CD4-positive, CD25-positive, alpha-beta regulatory T cell (primary cell): ENCODE data around the gene HINT1. TPM values are rescaled to one million over a fixed set of nuclear protein-coding genes. Genes with fewer than 3 reads are reported as not detected.

Experiments used
- ATAC-seq, 2 donors: fragments of 150-1000 bp; cut with Tn5 transposase; one replicate each; pipeline ENCODE4 v1.10.0; 2021; ENCODE audit warnings: low read depth in 2 of 2, moderate number of reproducible peaks in 2 of 2, moderate library complexity in 1 of 2
- DNase-seq, 3 donors: peaks; one replicate each; pipeline versions ENCODE4 v3.0.0 to v3.0.0-alpha.2; 2012 to 2022; ENCODE audit warnings: mixed read lengths in 1 of 3
- H3K27ac ChIP-seq: one replicate; pipeline ENCODE4 v1.7.0; 2013; ENCODE audit warnings: mild to moderate bottlenecking, low read length; ENCODE audit not compliant: insufficient read depth, poor library complexity, severe bottlenecking
- H3K27me3 ChIP-seq: one replicate; pipeline ENCODE4 v1.7.0; 2013; ENCODE audit warnings: low read length; ENCODE audit not compliant: control insufficient read depth, insufficient read depth
- H3K36me3 ChIP-seq: one replicate; pipeline ENCODE4 v1.7.0; 2013; ENCODE audit warnings: mild to moderate bottlenecking, low read length, moderate library complexity; ENCODE audit not compliant: control insufficient read depth, insufficient read depth
- H3K4me1 ChIP-seq: 2 replicates; pipeline ENCODE4 v1.7.0; 2013; ENCODE audit warnings: mild to moderate bottlenecking, low read length; ENCODE audit not compliant: insufficient read depth, control insufficient read depth, poor library complexity, severe bottlenecking
- H3K4me3 ChIP-seq: one replicate; pipeline ENCODE4 v1.7.0; 2013; ENCODE audit warnings: low read depth, mild to moderate bottlenecking, low read length, moderate library complexity
- H3K9me3 ChIP-seq, 2 experiments: 1 replicate in 1 of 2; 2 replicates in 1 of 2; pipeline ENCODE4 v1.7.0; 2013; ENCODE audit warnings: low read length in 2 of 2, mild to moderate bottlenecking in 1 of 2, moderate library complexity in 1 of 2; ENCODE audit not compliant: control insufficient read depth in 2 of 2
- H3K27ac Mint-ChIP-seq, 3 donors: one replicate each; pipeline ENCODE4 v1.8.0; 2020 to 2022; ENCODE audit warnings: mild to moderate bottlenecking in 3 of 3, mixed read lengths in 3 of 3, moderate library complexity in 2 of 3
- H3K27me3 Mint-ChIP-seq: one replicate; pipeline ENCODE4 v1.8.0; 2022; ENCODE audit warnings: mild to moderate bottlenecking, mixed read lengths
- H3K36me3 Mint-ChIP-seq: one replicate; pipeline ENCODE4 v1.8.0; 2020; ENCODE audit warnings: mixed read lengths
- H3K4me1 Mint-ChIP-seq, 4 donors: one replicate each; pipeline ENCODE4 v1.8.0; 2020 to 2022; ENCODE audit warnings: mixed read lengths in 4 of 4, mild to moderate bottlenecking in 1 of 4
- H3K4me3 Mint-ChIP-seq, 4 donors: one replicate each; pipeline ENCODE4 v1.8.0; 2020 to 2022; ENCODE audit warnings: mild to moderate bottlenecking in 4 of 4, mixed read lengths in 4 of 4, moderate library complexity in 3 of 4
- H3K9me3 Mint-ChIP-seq, 7 donors: one replicate each; pipeline ENCODE4 v1.8.0; 2020 to 2022; ENCODE audit warnings: mixed read lengths in 7 of 7, mild to moderate bottlenecking in 3 of 7, moderate library complexity in 2 of 7
- polyA plus RNA-seq, 4 donors: library from polyadenylated mRNA; unstranded; fragments of 300-500 nt; fragmentation: Illumina TruSeq; gene quantifications; one replicate each; pipeline ENCODE4 v1.2.3, GENCODE V29; 2021
- total RNA-seq: library from RNA; stranded (reverse); gene quantifications from one replicate; pipeline ENCODE4 v1.2.3, GENCODE V29; 2022

The HINT1 gene
- total and polyA plus RNA-seq, 5 donors from 2014 or later, result 222 to 440 (median 392) TPM

DNA sequence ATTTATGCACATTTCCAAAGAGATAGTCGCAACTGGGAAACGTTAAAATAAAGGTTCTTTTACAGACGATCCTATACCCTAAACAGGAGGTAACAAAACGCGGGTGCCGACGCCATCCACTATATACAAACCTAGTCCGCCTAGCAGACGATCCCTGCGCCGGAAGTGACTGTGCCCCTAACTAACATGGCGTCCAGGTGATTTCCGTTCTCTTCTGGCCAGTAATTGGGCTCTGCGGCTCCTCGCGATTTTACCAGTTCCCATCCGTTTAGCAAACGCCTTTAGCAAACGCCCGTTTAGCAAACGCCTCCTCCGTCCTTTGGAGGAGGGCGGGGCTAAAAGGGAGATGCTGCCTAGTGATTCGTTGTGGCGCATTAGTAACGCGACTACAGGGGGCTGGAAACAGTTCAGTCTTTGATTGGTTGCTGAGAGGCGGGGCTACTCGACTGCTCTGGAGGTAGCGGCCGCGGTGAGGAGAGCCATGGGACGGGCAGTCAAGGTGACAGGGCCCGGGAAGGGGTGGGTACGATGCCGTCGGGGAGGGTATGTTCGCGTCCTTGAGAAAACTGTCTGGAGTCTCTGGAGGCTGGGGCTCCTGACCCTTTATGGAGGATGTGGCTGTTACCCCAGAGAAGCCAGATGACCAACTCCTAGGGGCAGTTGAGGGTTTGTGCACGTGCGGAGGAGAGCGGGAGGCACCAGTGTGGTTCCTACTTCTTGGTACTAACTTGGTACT, 5.7 kb upstream of the HINT1 start, which contains the start of gene LYRM7:
LYRM7 (plus strand) TSS at position 405 of the 736 bp plus-strand sequence; CDS start at position 482, 77 bp downstream.
- Histone ChIP-seq H3K36me3 (no peaks in the 10 kb centered on the region), H3K4me3 (peak within 1 kb of the TSS; percentile 94), H3K4me1 (peaks cover 18% of the 10 kb centered on the region), H3K27ac (peak within 1 kb of the TSS; percentile 86), H3K9me3 (no peaks in the 10 kb centered on the region), H3K27me3 (no peaks in the 10 kb centered on the region)
- Mint-ChIP-seq H3K4me3 (peak within 1 kb of the TSS; percentile 90 to 99 (median 97)), H3K27ac (peak within 1 kb of the TSS; percentile 95 to 99 (median 98)), H3K9me3 (peaks cover 0 to 1% (median 0%) of the 10 kb centered on the region in 7 donors), H3K27me3 (no peaks in the 10 kb centered on the region), H3K4me1 (peaks cover 0 to 52% (median 40%) of the 10 kb centered on the region in 4 donors), H3K36me3 (no peaks in the 10 kb centered on the region)
- ATAC-seq, result peak; percentile 96
- peak; percentile 96 to 100 (median 97) for DNase-seq

DNA sequence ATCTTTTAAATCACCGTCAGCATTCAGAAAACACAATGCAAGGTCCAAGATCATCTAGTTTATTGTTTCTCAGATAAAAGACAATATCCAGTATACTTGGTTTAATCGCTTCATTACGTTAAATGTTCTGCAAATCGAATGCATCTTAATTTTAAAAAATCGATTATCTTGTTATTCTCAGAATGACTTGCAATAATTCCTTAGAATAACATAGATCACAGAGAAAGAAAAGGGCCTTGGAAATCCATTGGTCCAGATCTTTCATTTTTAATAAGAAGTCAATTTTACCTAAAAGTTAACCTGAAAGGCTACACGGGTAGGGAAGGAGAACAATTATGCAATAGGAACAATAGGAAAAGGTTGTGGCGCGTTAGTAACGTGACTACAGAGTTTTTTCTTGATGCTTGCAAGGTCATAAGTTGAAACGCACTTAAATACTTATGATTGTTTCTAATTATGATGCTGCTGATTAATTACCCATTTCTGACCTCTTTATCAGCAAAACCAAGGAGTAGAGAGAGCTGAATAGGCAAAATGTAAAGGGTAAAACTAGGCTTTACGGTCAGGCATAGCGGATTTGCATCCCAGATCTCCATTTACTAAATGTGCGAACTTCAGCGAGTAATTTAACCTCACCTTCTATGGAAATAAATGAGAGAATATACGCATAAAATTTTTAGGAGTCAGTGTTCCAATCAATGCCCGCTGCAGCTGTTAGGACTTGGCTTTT, 4.9 kb upstream of the HINT1 start:
- Histone ChIP-seq H3K27me3 (no peaks in the 10 kb centered on the region), H3K36me3 (no peaks in the 10 kb centered on the region), H3K4me3 (peak overlapping the region; percentile 94), H3K9me3 (no peaks in the 10 kb centered on the region), H3K27ac (peak overlapping the region; percentile 86), H3K4me1 (peaks cover 24% of the 10 kb centered on the region)
- Mint-ChIP-seq H3K4me1 (peaks cover 0 to 58% (median 42%) of the 10 kb centered on the region in 4 donors), H3K9me3 (peaks cover 0 to 1% (median 0%) of the 10 kb centered on the region in 7 donors), H3K36me3 (no peaks in the 10 kb centered on the region), H3K4me3 (peak overlapping the region; percentile 90 to 99 (median 97)), H3K27me3 (no peaks in the 10 kb centered on the region), H3K27ac (peak overlapping the region; percentile 95 to 99 (median 98))
- ATAC-seq, result no peak
- no peak for DNase-seq

- Histone ChIP-seq H3K36me3 (peaks cover under 1% of the 10 kb centered on the region), H3K4me1 (peaks cover 39% of the 10 kb centered on the region), H3K27ac (no peak overlapping the region), H3K9me3 (no peaks in the 10 kb centered on the region), H3K4me3 (no peak overlapping the region), H3K27me3 (no peaks in the 10 kb centered on the region)
- Mint-ChIP-seq H3K27me3 (no peaks in the 10 kb centered on the region), H3K9me3 (peaks cover 0 to 1% (median 0%) of the 10 kb centered on the region in 7 donors), H3K4me1 (peaks cover 12 to 60% (median 38%) of the 10 kb centered on the region in 4 donors), H3K4me3 (peak overlapping the region in 2 of 4 donors; percentile 22 to 94), H3K27ac (peak overlapping the region in 1 of 3 donors; percentile 25), H3K36me3 (peaks cover 4% of the 10 kb centered on the region)
- ATAC-seq (no peak), DNase-seq (no peak)
Measured at GRCh38 chr5:131167615-131168014, 2.6 kb upstream of the HINT1 start.

GRCh38 chr5:131164191-131165118, 601 bp downstream of the HINT1 start:
- no peaks in the 10 kb centered on the region for H3K9me3 ChIP-seq
- H3K4me3 Mint-ChIP-seq, result peak overlapping the region; percentile 94 to 98 (median 96)
- H3K4me1 ChIP-seq, result peaks cover 34% of the 10 kb centered on the region
- no peaks in the 10 kb centered on the region for H3K27me3 Mint-ChIP-seq
- H3K36me3 ChIP-seq, result peaks cover 31% of the 10 kb centered on the region
- peak overlapping the region; percentile 89 to 98 (median 97) for H3K27ac Mint-ChIP-seq
- peaks cover 18 to 59% (median 39%) of the 10 kb centered on the region in 4 donors for H3K4me1 Mint-ChIP-seq
- peak; percentile 76 for ATAC-seq
- peak overlapping the region; percentile 93 for H3K27ac ChIP-seq
- H3K9me3 Mint-ChIP-seq, result peaks cover 0 to 1% (median 0%) of the 10 kb centered on the region in 7 donors
- DNase-seq, result peak; percentile 43 to 86 (median 76)
- H3K27me3 ChIP-seq, result no peaks in the 10 kb centered on the region
- peak overlapping the region; percentile 93 for H3K4me3 ChIP-seq
- H3K36me3 Mint-ChIP-seq, result peaks cover 25% of the 10 kb centered on the region

DNA sequence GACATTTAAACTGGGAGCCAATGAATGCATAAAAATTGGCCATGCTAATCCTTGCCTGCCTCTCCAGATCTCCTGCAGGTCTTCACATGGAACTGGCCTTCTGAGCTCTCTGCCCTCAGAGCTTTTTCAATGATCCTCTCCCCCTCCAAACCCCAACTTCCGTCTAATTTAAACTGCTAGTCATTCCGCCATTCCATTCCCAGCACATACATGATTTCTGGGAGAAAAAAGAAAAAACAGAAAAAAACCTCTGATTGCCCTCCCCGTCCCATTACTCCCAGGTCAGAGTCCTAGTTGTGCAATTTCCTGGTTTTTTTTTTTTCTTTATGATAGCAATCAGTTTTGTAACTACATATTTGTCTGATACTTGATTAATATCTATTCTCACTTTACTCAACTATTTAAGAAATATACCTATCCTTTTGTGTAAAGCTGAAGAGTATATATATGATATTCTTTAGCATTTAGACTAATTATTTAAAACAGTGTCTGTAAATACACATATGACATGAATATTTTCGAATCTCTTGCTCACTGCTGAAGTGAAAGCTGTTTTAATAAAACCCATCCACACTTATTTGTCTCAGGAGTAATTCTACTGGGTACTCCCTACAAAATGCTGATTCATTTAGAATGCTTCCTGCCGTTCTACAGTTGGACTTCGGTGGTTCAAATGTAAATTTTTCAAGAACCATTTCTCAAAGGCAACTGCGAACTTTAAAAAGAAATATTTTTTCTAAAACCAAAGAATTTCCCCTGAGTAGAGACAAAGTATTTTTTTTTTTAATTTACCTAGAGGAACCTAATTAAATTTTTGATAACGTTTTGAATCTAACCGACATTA, 1.6 kb downstream of the HINT1 start:
- Histone ChIP-seq H3K4me3 (peak overlapping the region; percentile 93), H3K4me1 (peaks cover 34% of the 10 kb centered on the region), H3K27me3 (no peaks in the 10 kb centered on the region), H3K9me3 (no peaks in the 10 kb centered on the region), H3K27ac (peak overlapping the region; percentile 93), H3K36me3 (peaks cover 41% of the 10 kb centered on the region)
- H3K36me3 Mint-ChIP-seq, result peaks cover 34% of the 10 kb centered on the region
- H3K9me3 Mint-ChIP-seq, result peaks cover 0 to 1% (median 0%) of the 10 kb centered on the region in 7 donors
- DNase-seq (peak in 2 of 3 donors; percentile 7 to 57), ATAC-seq (no peak)
- H3K27ac Mint-ChIP-seq, result peak overlapping the region; percentile 81 to 89 (median 87)
- H3K4me3 Mint-ChIP-seq, result peak overlapping the region; percentile 88 to 94 (median 92)
- peaks cover 18 to 62% (median 43%) of the 10 kb centered on the region in 4 donors for H3K4me1 Mint-ChIP-seq
- no peaks in the 10 kb centered on the region for H3K27me3 Mint-ChIP-seq

DNA sequence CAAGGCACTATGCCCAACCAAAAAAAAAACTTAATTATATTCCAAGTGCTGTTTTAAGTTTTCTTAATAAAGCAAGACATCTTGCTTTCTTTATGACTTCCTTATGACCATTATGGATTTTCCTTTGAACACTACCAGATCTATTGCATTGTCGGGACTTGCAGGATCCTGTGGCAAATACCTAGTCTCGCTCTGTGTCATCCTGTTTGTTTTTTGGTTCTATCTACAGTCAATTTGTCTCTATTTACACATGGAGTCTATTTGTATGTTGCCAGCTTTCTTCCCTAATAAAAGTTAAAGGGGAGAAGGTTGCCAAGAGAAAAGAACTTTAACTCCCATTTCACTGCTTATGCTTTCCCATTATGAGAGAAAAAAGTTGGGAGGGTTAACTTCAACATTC, 4.9 kb downstream of the HINT1 start:
- no peak for DNase-seq
- no peak for ATAC-seq
- H3K27me3 Mint-ChIP-seq, result no peaks in the 10 kb centered on the region
- peak overlapping the region in 2 of 3 donors; percentile 20 to 37 for H3K27ac Mint-ChIP-seq
- Histone ChIP-seq H3K36me3 (peaks cover 45% of the 10 kb centered on the region), H3K9me3 (no peaks in the 10 kb centered on the region), H3K4me1 (peaks cover 27% of the 10 kb centered on the region), H3K27ac (peak overlapping the region; percentile 27), H3K27me3 (no peaks in the 10 kb centered on the region), H3K4me3 (no peak overlapping the region)
- peaks cover 52% of the 10 kb centered on the region for H3K36me3 Mint-ChIP-seq
- peaks cover 24 to 63% (median 44%) of the 10 kb centered on the region in 4 donors for H3K4me1 Mint-ChIP-seq
- H3K9me3 Mint-ChIP-seq, result peaks cover 0 to 4% (median 0%) of the 10 kb centered on the region in 7 donors
- H3K4me3 Mint-ChIP-seq, result no peak overlapping the region
